ENCODE data around the gene JPT2.

Gene JPT2

GRCh38 chr16:1669698-1670097, 8.4 kb upstream of the JPT2 start:
- H3K27ac ChIP-seq: no peak overlapping the region
- no peaks in the 10 kb centered on the region; the same call in 1 of the 2 replicates for H3K36me3 ChIP-seq (ENCODE audit: insufficient read depth)
- no peak overlapping the region for H3K9ac ChIP-seq
- no peaks in the 10 kb centered on the region for H3K27me3 ChIP-seq (ENCODE audit: insufficient read depth, low read depth)
- no peak overlapping the region for H2AFZ ChIP-seq (ENCODE audit: low read depth)
- no peak for TF ChIP-seq CTCF (conservative IDR thresholded peaks at IDR 0.05; ENCODE audit: low read depth, low read length)
- H3K4me1 ChIP-seq (ENCODE audit: low read depth, poor library complexity, severe bottlenecking): no peaks in the 10 kb centered on the region
- no peaks in the 10 kb centered on the region for H3K79me2 ChIP-seq (ENCODE audit: insufficient read depth, low read depth)
- no peak overlapping the region for H3K4me3 ChIP-seq (IDR thresholded peaks at IDR 0.05; ENCODE audit: insufficient read depth, low read depth, low read length)
- H3K4me2 ChIP-seq: no peak overlapping the region
- no peaks in the 10 kb centered on the region for H4K20me1 ChIP-seq (ENCODE audit: insufficient read depth)

- Histone ChIP-seq H4K20me1 (ENCODE audit: insufficient read depth) (no peaks in the 10 kb centered on the region), H3K27ac (no peak overlapping the region), H3K4me3 (IDR thresholded peaks at IDR 0.05; ENCODE audit: insufficient read depth, low read depth, low read length) (no peak overlapping the region), H3K79me2 (ENCODE audit: insufficient read depth, low read depth) (no peaks in the 10 kb centered on the region), H2AFZ (ENCODE audit: low read depth) (no peak overlapping the region), H3K4me2 (no peak overlapping the region), H3K36me3 (ENCODE audit: insufficient read depth) (no peaks in the 10 kb centered on the region; the same call in 1 of the 2 replicates), H3K27me3 (ENCODE audit: insufficient read depth, low read depth) (no peaks in the 10 kb centered on the region), H3K9ac (no peak overlapping the region), H3K4me1 (ENCODE audit: low read depth, poor library complexity, severe bottlenecking) (no peaks in the 10 kb centered on the region)
- no peak for TF ChIP-seq CTCF (conservative IDR thresholded peaks at IDR 0.05; ENCODE audit: low read depth, low read length)
These were observed 7.7 kb upstream of the JPT2 start for GRCh38 chr16:1670371-1670770.

GRCh38 chr16:1670866-1671265, 7.2 kb upstream of the JPT2 start:
- H3K27ac ChIP-seq: no peak overlapping the region
- H4K20me1 ChIP-seq (ENCODE audit: insufficient read depth): no peaks in the 10 kb centered on the region
- no peaks in the 10 kb centered on the region for H3K27me3 ChIP-seq (ENCODE audit: insufficient read depth, low read depth)
- no peak overlapping the region for H2AFZ ChIP-seq (ENCODE audit: low read depth)
- H3K79me2 ChIP-seq (ENCODE audit: insufficient read depth, low read depth): no peaks in the 10 kb centered on the region
- no peak for TF ChIP-seq CTCF (conservative IDR thresholded peaks at IDR 0.05; ENCODE audit: low read depth, low read length)
- H3K4me3 ChIP-seq (IDR thresholded peaks at IDR 0.05; ENCODE audit: insufficient read depth, low read depth, low read length): no peak overlapping the region
- no peak overlapping the region for H3K9ac ChIP-seq
- H3K4me2 ChIP-seq: no peak overlapping the region
- no peaks in the 10 kb centered on the region; the same call in 1 of the 2 replicates for H3K36me3 ChIP-seq (ENCODE audit: insufficient read depth)
- no peaks in the 10 kb centered on the region for H3K4me1 ChIP-seq (ENCODE audit: low read depth, poor library complexity, severe bottlenecking)

GRCh38 chr16:1673424-1674151, 4.5 kb upstream of the JPT2 start:
- H2AFZ ChIP-seq (ENCODE audit: low read depth): no peak overlapping the region
- H3K36me3 ChIP-seq (ENCODE audit: insufficient read depth): no peaks in the 10 kb centered on the region; the same call in 1 of the 2 replicates

More at GRCh38 chr16:1673424-1674151, 4.5 kb upstream of the JPT2 start:
- no peak overlapping the region for H3K9ac ChIP-seq
- no peak overlapping the region for H3K4me2 ChIP-seq
- no peaks in the 10 kb centered on the region for H4K20me1 ChIP-seq (ENCODE audit: insufficient read depth)
- H3K4me3 ChIP-seq (IDR thresholded peaks at IDR 0.05; ENCODE audit: insufficient read depth, low read depth, low read length): no peak overlapping the region
- TF ChIP-seq CTCF (conservative IDR thresholded peaks at IDR 0.05; ENCODE audit: low read depth, low read length): no peak
- peaks cover 3% of the 10 kb centered on the region for H3K79me2 ChIP-seq (ENCODE audit: insufficient read depth, low read depth)
- H3K27me3 ChIP-seq (ENCODE audit: insufficient read depth, low read depth): no peaks in the 10 kb centered on the region
- no peak overlapping the region for H3K27ac ChIP-seq
- peaks cover 9% of the 10 kb centered on the region for H3K4me1 ChIP-seq (ENCODE audit: low read depth, poor library complexity, severe bottlenecking)
